ENCODE results near the gene ZBTB20. TPM values are rescaled to one million over a fixed set of nuclear protein-coding genes. Genes with fewer than 3 reads are reported as not detected.
"Not testable (repeated sequence)": the region's sequence is repeated elsewhere in the genome, so short reads cannot be mapped to it uniquely, and the experiment has no call there.

ZBTB20 gene
- total RNA-seq, 6 donors from 2014 or later = 40.0 to 150 (median 65.8) TPM

DNA sequence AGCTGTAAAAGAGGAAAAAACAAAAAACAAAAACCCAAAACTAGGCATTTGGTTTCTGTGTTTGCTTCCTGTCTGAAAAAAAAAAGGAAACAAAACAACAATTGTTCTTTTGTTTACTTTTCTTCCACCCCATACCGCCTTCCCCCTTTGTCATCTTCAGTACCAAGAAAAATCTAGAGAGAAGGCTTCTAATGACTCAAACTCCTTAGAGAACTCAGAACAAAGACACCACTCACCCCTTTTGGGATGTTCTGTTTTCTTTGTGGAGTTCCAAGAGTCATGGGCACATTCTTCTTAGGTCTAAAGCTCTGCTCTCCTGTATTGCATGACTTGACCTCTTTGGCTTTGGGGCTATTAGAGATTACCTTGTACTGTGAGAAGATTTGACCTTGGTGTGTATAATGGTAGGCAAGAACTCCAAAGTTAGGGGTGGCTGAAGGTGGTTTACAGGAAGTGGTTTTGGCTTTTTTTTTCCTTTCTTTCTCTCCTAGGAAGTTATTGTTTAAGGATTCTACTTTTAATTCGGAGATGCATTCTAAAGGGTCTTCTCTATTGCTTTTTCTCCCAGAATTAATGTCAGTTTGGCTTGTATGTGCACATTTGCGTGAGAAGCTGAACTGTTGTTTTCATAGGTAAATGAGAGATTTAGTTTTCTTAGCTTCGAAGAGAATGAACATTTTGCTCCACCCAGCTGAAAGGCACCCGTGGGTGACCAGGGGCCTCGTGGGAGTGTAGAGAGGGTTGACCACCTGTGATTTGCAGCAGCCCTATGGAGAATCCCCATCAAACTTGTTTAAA lies 39.5 kb upstream of the ZBTB20 start:
- H3K27ac ChIP-seq = no peak overlapping the region
- DNase-seq (no peak), ATAC-seq (ENCODE audit: low FRiP score in 2 of 2) (no peak)
- H3K36me3 ChIP-seq = no peaks in the 10 kb centered on the region
- H3K4me1 ChIP-seq = no peaks in the 10 kb centered on the region
- H3K27me3 ChIP-seq = no peaks in the 10 kb centered on the region
- TF ChIP-seq EP300 (IDR thresholded peaks at IDR 0.05) (no peak), POLR2AphosphoS5 (IDR thresholded peaks at IDR 0.05) (no peak), POLR2A (IDR thresholded peaks at IDR 0.05) (no peak)
- TF ChIP-seq, protein P1, sequence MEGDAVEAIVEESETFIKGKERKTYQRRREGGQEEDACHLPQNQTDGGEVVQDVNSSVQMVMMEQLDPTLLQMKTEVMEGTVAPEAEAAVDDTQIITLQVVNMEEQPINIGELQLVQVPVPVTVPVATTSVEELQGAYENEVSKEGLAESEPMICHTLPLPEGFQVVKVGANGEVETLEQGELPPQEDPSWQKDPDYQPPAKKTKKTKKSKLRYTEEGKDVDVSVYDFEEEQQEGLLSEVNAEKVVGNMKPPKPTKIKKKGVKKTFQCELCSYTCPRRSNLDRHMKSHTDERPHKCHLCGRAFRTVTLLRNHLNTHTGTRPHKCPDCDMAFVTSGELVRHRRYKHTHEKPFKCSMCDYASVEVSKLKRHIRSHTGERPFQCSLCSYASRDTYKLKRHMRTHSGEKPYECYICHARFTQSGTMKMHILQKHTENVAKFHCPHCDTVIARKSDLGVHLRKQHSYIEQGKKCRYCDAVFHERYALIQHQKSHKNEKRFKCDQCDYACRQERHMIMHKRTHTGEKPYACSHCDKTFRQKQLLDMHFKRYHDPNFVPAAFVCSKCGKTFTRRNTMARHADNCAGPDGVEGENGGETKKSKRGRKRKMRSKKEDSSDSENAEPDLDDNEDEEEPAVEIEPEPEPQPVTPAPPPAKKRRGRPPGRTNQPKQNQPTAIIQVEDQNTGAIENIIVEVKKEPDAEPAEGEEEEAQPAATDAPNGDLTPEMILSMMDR (IDR thresholded peaks at IDR 0.05) = no peak
- H3K4me3 ChIP-seq = no peak overlapping the region
- H3K9me3 ChIP-seq = peaks cover 0 to 10% (median 0%) of the 10 kb centered on the region in 4 donors
- WGBS, 2 donors = 76 to 81% methylated on average over 6 of the region's 6 CpGs

DNA sequence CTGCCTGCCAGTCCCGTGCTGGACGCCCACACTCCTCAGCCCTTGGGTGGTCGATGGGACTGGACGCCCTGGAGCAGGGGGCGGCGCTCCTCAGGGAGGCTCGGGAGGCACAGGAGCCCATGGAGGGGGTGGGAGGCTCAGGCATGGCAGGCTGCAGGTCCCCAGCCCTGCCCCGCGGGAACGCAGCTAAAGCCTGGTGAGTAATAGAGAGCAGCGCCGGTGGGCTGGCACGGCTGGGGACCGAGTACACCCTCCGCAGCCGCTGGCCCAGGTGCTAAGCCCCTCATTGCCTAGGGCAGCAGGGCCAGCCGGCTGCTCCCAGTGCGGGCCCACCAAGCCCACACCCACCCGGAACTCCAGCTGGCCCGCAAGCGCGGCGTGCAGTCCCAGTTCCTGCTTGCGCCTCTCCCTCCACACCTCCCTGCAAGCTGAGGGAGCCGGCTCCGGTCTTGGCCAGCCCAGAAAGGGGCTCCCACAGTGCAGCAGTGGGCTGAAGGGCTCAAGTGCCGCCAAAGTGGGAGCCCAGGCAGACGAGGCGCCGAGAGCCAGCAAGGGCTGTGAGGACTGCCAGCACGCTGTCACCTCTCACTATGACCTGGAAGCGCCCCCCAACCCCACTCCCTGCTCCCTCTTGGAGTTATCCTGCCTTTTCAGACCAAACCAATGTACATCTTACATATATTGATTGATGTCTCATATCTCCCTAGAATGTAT lies 37.9 kb upstream of the ZBTB20 start:
- not testable (repeated sequence) for H3K27me3 ChIP-seq; H3K4me3 ChIP-seq; ATAC-seq (ENCODE audit: low FRiP score in 2 of 2); H3K36me3 ChIP-seq; H3K9me3 ChIP-seq; H3K27ac ChIP-seq; H3K4me1 ChIP-seq
- peak in 1 of 2 donors; percentile 70 for DNase-seq
- WGBS, 2 donors = 95 to 97% methylated on average over 24 to 31 of the region's 32 CpGs

DNA sequence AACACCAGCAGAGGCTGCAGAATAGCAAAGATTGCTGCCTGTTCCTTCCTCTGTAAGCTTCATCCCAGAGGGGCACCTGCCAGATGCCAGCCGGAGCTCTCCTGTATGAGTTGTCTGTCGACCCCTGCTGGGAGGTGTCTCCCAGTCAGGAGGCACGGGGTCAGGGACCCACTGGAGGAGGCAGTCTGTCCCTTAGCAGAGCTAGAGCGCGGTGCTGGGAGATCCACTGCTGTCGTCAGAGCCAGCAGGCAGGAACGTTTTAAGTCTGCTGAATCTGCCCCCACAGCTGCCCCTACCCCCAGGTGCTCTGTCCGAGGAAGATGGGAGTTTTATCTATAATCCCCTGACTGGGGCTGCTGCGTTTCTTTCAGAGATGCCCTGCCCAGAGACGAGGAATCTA lies 31.8 kb upstream of the ZBTB20 start:
- H3K27ac ChIP-seq; H3K4me3 ChIP-seq; H3K9me3 ChIP-seq; H3K36me3 ChIP-seq; DNase-seq; ATAC-seq (ENCODE audit: low FRiP score in 2 of 2); H3K27me3 ChIP-seq; H3K4me1 ChIP-seq: not testable (repeated sequence)
- 57 to 80% methylated on average over 4 to 10 of the region's 10 CpGs for WGBS, 2 donors

DNA sequence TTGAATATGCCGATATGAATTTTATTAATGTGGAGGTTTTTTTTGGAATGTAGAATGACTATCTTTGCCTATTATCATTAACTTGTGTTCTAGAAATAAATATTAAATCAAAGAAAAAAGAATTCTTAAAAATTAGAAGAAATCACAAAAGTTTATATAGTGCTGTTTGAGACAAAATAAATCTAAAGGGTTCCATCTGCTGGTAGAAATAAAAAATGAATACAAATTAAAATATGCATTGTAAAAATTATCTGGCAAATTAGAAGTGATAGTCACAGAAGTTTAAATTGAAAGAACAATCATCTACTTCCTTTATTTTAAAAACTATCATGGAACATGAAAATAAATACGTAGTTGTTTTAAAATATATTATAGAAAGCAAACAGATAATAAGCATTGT lies 22.7 kb upstream of the ZBTB20 start:
- TF ChIP-seq POLR2AphosphoS5 (IDR thresholded peaks at IDR 0.05) = no peak
- TF ChIP-seq, protein P1 (IDR thresholded peaks at IDR 0.05) = peak in 2 of 6 experiments; percentile 14 to 20
- Histone ChIP-seq H3K4me3 (no peak overlapping the region), H3K27me3 (no peaks in the 10 kb centered on the region), H3K4me1 (no peaks in the 10 kb centered on the region), H3K9me3 (no peaks in the 10 kb centered on the region), H3K27ac (no peak overlapping the region), H3K36me3 (no peaks in the 10 kb centered on the region)
- DNase-seq (no peak), ATAC-seq (ENCODE audit: low FRiP score in 2 of 2) (no peak)
- 78 to 80% methylated on average over 2 of the region's 2 CpGs for WGBS, 2 donors

DNA sequence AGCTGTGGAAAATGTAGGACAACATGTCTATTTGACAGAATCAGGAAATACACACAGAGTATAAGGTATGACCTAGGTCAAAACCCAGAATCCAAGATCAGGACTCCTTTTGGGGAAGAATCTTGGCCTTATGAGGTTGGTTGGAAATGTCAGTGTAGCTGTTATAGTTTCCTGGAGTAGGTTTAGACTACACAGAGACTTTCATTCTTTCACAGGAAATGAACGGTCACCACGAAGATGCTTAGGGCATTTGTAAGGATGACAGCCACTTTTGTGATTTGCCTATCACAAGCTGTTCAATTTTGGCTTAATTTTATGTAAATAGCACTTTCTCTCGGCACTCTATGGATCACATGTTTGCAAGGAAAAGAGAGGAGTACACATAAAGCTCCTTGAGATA lies 18.6 kb upstream of the ZBTB20 start:
- Histone ChIP-seq H3K27ac (no peak overlapping the region), H3K4me1 (no peaks in the 10 kb centered on the region), H3K27me3 (no peaks in the 10 kb centered on the region), H3K36me3 (no peaks in the 10 kb centered on the region), H3K4me3 (no peak overlapping the region), H3K9me3 (no peaks in the 10 kb centered on the region)
- ATAC-seq (ENCODE audit: low FRiP score in 2 of 2) (no peak), DNase-seq (no peak)
- 56 to 60% methylated on average over 3 of the region's 3 CpGs for WGBS, 2 donors
- TF ChIP-seq, protein P1 (IDR thresholded peaks at IDR 0.05) = no peak
- TF ChIP-seq POLR2A (IDR thresholded peaks at IDR 0.05) = no peak
- no peak for TF ChIP-seq POLR2AphosphoS5 (IDR thresholded peaks at IDR 0.05)
- TF ChIP-seq EP300 (IDR thresholded peaks at IDR 0.05) = no peak

DNA sequence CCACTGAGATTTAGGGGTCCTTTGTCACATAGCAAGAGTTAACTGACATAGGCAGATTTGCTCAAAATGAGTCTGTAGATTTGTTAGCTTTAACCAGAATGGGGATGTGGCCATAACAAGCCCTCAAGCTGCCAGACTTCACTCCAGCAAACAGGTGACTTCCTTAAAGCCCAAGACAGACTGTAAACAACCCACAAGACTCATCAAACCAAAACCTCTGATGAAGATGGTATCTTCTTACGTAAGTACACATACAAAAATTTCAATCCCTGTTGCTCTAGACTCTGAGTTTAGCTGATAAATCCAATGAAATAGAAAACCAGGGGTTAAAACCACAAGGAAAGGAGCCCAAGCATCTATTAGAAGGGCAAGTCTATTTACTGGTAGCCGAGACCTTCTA lies 18.2 kb upstream of the ZBTB20 start:
- Histone ChIP-seq H3K36me3 (no peaks in the 10 kb centered on the region), H3K27ac (no peak overlapping the region), H3K4me3 (no peak overlapping the region), H3K27me3 (no peaks in the 10 kb centered on the region), H3K4me1 (no peaks in the 10 kb centered on the region), H3K9me3 (no peaks in the 10 kb centered on the region)
- DNase-seq = no peak
- no peak for TF ChIP-seq POLR2AphosphoS5 (IDR thresholded peaks at IDR 0.05)
- TF ChIP-seq EP300 (IDR thresholded peaks at IDR 0.05) = no peak
- no peak for TF ChIP-seq POLR2A (IDR thresholded peaks at IDR 0.05)
- TF ChIP-seq, protein P1 (IDR thresholded peaks at IDR 0.05) = no peak
- WGBS, 2 donors = 85 to 91% methylated on average over 2 of the region's 2 CpGs
- ATAC-seq (ENCODE audit: low FRiP score in 2 of 2) = no peak
